Erythroblast (primary cell): ENCODE data around the gene CASP2.

ENCODE experiments used
- GATA1 ChIP-seq: IDR thresholded peaks from 2 replicates; pipeline ENCODE4 v1.6.1; 2011; ENCODE audit warnings: low read depth, mild to moderate bottlenecking, control low read depth, low read length, moderate library complexity
- POLR2A ChIP-seq: IDR thresholded peaks from 2 replicates; pipeline ENCODE4 v1.6.1; 2011; ENCODE audit warnings: mild to moderate bottlenecking, low read length

- TF ChIP-seq POLR2A (no peak), GATA1 (no peak)
Observed at GRCh38 chr7:143243614-143244013, 44.5 kb upstream of the CASP2 start.
